ENCODE measurements around the gene PPFIA3.
"Not testable (repeated sequence)": the region's sequence is repeated elsewhere in the genome, so short reads cannot be mapped to it uniquely, and the experiment has no call there.

PPFIA3 gene

DNA sequence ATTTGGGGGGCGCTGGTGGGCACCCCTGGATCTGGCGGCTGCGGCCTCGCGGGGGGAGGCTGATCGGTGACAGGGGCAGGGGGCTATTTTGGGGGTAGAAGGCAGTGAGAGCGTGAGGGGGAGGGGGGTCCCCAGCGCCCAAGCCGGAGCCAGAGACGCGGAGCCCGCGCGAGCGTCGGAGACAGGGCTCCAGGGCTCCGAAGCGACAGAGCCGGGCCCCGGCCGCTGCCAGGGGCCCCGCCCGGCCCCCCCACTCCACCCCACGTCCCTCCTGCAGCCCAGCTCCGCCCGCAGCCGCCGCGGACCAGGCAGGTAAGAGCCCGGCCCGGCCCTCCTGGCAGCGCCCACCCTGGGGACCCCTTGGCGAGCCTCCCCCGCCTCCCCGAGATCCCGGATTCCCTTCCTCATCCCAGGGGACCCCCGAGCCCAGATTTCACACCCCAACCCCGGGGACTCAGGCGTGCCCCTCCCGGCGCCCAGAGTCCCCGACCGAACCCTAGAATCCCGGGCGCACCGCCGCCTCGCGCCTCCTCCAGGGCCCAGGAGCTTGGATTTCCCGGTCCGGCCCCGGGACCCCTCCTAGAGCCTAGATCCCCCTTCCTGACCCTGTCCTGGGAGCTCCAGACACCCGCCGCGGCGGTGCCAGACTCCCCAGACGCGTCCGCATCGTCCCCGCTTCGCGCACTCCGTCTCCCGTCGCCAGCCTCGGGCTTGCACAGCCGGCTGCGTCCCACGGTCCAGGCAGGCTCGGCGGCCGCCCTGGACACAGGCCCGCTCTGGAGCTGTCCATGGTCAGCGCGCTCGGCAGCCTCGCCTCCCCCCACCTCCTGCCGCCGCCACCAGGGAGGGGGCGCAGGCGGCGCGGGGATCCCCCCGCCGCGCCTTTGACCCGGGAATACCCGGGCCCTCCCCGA is at the start of gene PPFIA3:
TSS of gene PPFIA3 (plus strand) at position 134 of the 914 bp plus-strand sequence. CDS start 8,330 bp downstream, outside the sequence.
- DNase-seq = no peak

DNA sequence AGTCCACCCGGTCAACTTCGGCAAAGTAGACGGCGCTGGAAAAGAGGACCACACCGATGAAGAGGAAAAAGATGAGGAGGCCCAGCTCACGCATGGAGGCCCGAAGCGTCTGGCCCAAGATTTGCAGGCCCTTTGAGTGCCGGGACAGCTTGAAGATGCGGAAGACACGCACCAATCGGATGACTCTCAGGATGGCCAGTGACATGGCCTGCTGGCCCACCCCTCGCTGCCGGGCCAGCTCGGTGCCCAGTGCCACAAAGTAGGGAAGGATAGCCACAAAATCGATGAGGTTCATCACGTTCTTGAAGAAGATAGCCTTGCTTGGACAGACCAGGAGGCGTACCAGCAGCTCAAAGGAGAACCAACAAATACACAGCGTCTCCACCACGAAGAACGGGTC is 48.9 kb upstream of the PPFIA3 start:
- no peak for DNase-seq

DNA sequence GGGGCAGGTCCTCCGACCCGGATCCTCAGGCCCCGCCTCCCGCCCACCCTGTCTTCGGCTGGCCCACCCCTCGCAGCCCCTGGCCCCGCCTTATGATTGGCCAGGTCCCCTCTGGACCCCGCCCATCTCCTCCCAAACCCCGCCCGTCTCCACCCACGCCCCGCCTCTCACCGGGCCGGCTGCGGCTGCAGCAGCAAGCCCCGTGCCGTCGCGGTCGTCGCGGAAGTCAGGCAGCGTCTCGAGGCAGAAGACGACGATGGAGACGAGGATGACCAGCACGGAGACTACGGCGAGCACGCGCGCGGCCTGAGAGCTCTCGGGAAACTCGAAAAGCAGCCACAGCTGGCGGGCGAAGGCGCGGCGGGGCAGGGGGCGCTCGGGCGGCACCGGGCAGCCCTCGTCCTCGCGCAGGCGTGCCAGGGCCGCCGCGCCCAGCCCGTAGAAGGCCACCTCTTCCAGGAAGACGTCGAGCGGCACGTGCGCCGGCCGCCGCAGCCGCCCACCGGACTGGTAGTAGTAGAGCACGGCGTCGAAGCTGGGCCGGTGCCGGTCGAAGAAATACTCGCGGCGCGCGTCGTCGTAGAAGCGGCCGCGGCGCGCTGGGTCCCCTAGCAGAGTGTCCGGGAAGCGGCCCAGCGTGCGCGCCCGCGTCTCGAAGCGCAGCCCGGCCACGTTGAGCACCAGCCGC is 47.3 kb upstream of the PPFIA3 start:
- peak; percentile 11 for DNase-seq

DNA sequence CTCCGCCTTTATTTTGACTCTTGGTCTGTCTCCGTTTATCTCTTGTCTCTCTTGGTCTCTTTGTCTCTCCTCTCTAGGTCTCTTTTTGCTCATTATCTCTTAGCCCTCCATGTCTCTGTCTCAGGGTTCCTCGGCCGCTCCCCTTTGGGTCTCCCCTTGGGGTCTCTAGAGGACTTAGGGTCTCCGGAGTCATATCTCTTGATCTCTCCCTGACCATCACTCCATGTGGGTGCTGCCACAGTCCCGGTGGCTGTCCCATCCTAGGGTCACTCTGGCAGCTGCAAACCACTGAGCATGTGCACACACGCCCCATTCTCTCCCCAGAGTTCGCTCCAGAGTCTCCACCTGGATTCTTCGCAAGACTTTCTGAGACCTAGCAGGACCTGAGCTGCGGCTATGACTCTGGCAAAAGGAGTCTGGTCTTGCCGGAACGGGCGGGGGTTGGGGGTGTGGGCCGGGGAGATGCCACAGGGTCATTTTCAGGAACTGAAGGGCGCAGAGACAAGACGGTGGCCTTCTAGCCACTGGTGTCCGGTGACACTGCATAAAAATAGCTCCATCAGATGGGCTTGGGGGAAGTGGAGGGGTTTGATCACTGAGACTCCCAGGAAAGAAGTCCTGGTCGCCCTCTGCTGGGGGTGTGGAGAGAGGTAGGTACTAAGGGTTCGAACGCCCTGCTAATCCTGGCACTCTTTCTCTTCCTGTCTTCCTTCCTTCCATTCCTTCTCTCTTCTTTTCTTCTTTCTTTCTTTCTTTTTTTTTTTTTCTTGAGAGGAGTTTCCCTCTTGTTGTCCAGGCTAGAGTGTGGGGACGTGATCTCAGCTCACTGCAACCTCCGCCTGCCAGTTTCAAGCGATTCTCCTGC is 45.6 kb upstream of the PPFIA3 start:
- peak; percentile 20 for DNase-seq

DNA sequence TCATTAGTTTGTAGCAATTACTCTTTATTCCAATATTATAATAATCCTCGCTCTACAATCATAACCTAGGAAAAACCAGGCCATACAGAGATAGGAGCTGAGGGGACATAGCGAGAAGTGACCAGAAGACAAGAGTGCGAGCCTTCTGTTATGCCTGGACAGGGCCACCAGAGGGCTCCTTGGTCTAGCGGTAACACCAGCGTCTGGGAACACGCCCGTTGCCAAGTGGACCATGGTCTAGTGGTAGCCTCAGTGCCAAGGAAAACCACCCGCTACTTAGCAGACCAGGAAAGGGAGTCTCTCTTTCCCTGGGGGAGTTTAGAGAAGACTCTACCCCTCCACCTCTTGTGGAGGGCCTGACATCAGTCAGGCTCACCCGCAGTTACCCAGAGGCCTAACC is 44.5 kb upstream of the PPFIA3 start:
- not testable (repeated sequence) for DNase-seq

DNA sequence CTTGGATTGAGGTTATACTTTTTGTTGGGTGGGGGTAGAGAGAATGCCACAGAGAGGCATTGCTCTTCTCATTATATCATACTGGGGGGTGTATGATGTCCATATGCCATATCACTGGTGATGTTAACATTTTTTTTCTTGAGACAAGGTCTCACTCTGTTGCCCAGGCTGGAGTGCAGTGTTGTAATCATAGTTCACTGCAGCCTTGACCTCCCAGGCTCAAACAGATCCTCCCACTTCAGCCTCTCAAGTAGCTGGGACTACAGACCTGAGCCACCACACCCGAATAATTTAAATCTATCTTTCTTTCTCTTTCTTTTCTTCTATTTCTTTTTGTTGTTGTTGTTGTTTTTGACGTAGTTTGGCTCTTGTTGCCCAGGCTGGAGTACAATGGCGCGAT is 39.0 kb upstream of the PPFIA3 start:
- no peak for DNase-seq

DNA sequence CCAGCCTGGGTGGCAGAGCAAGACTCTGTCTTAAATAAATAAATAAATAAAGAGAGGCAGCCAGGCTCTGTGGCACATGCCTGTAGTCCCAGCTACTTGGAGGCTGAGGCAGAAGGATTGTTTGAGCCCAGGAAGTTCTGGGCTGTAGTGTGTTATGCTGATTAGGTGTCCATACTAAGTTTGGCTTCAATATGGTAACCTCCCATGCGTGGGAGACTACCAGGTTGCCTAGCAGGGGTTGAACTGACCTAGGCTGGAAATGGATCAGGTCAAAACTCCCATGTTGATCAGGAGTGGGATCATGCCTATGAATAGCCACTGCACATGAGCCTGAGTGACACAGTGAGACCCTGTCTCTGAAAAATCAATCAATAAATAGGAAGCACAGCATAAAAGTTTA is 38.1 kb upstream of the PPFIA3 start:
- DNase-seq = no peak

DNA sequence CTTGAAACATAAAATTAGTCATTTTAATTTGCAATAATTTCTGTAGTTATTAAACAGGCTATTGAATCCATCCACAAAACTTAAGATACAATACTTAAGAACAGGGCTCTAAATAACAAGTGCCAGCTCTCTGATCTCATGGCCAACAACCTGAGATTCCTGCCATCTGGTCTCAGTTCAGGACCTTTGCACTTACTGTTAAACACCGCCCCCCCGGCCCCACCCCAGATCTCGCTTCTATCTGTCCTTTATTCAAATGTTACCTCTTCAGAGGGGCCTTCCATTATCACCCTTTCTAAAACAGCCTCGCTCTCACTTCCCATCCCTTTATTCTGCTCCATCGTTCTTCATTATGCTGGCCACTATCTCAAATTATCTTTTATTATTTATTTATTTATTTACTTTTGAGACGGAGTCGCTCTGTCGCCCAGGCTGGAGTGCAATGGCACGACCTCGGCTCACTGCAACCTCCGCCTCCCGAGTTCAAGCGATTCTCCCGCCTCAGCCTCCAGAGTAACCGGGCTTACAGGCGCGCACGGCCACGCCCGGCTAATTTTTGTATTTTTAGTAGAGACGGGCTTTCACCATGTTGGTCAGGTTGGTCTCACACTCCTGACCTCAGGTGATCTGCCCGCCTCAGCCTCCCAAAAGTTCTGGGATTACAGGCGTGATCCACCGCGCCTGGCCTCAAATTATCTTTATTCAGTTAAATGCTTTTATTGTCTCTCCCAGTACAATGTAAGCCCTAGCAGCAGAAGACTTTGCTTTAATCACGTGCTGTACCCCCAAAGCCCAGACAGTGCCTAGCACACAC is 34.9 kb upstream of the PPFIA3 start:
- DNase-seq = no peak

DNA sequence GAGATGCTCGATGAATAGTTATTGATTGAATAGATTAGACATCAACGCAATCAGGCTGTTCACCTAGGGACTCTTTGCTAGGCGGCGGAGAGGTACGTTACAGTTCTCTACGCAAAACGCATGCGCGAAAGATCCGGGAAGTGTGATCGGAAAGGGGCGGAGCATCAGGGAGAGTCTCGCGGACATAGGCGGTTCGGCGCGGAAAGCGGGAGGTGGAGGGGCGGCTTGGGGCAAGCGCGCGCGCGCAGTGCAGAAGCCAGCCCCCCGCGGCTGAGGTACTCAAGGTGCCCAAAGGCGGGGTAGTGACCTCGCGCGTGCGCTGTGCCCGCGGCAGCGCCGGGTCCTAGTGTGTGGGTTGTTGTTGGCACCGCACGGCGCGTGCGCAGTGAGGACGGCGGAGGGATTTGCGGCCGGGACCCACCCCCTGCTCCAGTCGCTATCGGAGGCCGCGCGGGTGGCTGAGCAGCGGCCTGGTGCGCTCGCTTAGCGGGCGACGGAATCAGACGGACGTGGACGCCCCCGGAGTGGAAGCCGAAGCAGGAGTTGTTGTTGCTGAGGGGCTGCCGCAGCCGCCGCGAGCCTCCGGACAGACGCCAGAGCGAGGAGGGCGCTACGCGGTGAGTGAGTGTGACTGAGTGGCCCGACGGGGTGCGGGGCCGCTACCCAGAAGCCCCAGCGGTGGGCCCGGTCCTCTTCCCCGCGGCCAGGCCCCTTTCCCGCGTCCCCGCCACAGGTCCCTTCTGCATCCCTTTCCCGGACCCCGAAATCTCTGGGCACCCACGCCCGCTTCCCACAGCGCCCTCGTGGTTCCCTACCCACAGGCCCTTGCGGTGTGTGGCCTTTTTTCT is 34.1 kb upstream of the PPFIA3 start, which contains the start of gene SNRNP70:
TSS of gene SNRNP70 (plus strand) at position 432 of the 848 bp plus-strand sequence. CDS start 964 bp downstream, outside the sequence.
- DNase-seq = peak; percentile 99

DNA sequence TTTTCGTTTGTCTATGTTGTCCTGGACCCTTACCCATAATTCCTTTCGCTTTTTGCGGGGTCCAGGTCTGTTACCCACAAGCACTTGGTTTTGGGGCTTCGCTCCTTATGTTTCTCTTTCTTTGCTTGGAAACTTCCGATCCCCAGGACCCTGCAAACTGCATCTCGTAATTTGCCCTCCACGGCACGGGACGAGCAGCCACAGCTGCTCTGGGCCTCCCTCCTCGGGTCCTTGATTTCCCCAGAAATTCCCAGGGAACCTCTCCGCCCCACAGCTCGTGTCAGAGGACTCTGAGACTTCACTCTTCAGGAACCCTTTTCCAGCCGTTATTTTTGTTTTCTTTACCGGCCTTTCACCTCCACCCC is 33.5 kb upstream of the PPFIA3 start:
- no peak for DNase-seq

DNA sequence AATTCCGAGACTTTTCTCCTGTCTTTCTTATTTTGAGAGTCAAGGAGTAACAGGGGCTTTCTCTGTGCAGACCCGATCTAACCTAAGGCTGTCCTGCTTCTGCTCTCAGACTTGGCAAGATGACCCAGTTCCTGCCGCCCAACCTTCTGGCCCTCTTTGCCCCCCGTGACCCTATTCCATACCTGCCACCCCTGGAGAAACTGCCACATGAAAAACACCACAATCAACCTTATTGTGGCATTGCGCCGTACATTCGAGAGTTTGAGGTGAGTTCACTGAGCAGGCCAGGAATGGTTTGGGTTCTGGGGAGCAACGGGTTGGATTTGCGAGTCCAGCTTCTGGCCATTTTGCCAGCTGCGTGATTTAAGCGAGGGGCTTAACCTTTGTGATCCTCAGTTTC is 33.0 kb upstream of the PPFIA3 start:
- no peak for DNase-seq

DNA sequence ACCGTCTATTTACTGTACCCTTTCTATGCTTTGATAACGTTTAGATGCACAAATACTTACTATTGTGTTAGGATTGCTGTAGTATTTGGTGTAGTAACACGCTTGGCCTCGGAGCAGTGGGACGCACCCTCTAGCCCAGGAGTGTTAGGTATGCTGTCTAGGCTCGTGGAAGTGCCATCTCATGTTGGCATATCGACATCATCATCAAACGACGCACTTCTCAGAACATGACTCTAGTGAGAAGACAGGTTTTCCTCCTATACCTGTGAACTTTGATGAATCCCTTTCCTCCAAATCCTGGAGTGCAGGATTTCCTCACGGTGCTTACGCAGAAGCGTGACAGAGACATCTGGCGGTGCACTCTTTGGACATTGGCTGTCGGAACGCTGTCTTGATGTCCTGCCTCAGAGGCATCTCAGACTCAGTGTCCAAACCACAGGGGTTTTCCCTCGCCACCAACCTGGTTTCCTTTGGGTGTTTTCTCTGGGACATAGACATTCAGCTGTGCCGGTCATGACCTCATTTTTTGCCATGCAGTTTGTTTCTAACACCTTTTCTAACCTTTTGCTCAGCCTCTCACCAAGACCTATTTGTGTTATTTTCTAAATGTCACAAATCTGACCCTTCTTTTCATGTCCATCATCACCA is 27.8 kb upstream of the PPFIA3 start:
- no peak for DNase-seq

DNA sequence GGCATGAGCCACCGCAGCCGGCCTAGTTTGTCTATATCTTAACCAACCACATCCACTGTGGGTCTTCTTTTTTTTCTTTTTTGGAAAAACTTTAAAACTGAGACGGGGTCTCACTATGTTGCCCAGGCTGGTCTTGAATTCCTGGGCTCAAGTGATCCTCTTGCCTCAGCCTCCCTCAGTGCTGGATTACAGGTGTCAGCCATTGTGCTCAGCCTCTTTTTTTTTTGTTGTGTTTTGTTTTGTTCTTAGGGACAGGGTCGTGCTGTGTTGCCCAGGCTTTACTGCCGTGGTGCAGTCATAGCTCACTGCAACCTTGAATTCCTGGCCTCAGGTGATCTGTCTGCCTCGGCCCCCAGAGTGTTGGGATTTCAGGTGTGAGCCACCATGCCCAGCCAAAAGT is 26.7 kb upstream of the PPFIA3 start:
- no peak for DNase-seq

DNA sequence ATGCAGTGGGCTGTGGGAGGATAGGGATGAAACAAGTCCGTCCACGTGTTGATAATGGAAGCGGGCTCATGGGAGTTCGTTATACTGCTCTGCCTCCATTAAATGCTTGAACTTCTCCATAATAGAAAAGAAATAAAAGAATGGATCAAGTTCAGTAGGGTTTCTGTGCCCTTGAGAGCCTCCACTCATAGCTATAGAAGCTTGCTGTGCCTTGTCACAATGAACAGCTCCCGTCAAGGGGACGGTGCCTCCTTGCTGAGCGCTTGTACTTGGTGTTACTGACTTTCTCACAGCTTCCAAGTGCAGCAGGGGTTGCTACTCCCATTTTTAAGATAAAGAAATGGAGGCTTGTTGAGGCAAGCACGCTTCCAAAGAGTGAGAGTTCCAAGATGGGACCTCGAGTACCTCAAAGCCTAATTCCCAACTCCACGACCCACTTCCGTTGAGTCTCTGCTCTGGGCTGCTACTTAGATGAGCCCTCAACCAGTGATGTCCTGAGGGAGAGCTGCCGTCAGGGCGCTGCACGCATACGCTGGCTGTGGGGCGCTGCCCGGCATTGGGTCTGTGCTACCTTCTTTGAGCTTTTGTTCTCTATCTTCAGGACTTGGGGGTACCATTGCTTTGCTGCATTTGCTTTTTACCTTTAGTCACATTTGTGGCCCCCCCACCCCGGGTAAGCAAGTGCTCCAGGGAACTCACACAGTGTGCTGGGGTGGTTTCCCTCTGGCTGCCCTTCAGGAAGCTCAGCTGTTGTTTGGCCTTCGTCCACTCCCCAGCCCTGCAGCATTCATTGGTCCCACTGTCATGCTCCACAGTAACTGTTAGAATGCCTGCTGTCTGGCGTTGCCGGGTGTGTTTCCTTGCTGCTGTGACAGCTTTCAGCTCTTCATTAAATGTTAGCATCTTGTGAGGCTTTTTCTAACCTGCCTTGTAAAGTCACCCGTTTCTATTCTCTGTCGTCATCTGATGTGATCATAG is 24.6 kb upstream of the PPFIA3 start:
- no peak for DNase-seq

DNA sequence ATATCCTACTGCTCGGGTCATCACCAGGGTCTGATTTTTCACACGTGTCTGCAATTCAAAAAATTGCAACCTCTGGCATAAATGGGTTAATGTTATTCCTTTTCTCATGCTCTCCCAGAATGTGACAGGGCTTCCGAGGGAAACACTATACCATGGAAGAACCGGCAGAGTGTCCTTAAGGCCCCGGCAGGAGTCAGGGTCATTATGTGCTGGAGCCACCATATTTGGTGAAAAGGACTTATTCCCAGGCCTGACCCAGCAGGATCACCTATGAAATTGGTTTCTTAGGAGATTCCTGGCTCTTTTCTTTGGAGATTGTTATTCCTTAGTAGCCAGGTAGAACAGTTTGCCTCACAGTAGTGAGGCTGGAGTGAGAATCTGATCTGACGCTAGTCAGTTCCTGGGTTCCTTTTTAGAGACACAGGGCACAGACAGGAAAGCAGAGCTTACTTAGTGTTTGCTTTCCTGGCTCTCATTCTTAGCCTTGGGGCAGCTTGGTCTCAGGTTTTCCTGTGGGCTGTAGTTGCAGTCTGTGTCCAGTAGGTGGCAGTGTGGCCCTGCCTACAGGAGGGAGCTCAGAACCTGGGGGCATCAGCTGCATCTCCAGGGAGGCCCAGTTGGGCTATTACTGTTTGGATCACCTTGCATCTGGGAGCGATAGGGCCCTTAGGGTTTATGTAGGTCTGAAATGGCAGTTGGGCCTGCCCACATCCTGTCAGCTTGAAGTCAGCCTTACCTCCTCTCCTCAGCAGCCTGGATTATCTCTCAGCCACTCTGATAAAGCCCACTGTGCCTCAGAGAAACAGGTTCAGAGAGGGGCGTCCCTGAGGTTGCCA is 21.7 kb upstream of the PPFIA3 start:
- peak; percentile 72 for DNase-seq

DNA sequence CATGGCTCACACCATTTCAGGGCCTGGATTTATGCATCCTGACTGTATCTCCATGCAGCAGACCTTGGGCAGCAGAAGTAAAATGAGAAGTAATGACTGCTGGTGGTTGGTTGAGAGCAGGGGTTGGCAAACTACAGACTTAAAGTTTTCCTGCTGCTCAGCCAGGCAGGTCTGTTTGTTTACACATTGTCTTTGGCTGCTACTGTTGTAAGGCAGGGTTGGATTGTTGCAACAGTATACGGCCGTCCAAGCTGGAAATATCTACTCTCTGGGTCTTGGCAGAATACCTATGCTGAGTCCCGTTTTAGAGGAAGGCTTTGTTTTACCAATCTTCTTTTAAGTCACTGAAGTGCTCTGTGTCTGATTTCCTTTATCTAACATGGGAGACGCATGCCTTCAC is 20.5 kb upstream of the PPFIA3 start:
- no peak for DNase-seq

DNA sequence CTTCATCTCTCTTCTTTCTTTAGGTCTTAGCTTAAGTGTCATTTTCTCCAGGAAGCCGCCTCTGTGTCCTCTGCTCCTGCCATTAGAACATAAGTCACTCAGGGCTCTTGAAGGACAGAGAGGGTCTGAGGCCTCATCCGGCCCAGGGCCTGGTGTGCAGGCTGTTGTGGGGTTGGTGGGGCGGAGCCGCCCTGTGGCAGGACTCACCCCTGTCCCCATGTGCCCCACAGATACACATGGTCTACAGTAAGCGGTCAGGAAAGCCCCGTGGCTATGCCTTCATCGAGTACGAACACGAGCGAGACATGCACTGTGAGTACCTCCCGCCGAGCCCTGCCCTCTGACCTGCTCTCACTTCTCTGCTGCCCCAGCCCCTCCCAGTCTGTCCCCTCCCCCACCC is 18.2 kb upstream of the PPFIA3 start:
- DNase-seq = no peak

DNA sequence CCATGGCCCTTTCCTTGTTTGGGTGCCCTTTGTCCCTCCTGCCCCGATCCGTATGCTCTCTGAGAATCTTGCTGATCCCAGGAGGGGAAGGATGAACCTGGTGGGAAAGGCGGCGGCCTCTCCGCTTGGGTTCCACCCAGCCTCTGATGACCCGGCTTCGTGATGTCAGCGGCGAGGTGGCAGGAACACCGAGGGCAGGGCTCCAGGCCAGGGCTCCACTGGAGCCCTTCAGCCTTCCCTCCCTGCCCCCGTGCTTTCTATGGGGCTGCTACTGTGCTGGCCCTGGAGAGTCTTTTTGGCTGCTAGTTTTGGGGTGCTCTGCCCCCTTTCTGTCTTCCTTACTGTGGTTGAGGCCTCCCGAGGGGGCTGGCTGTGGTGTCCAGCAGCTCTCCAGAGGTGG is 17.0 kb upstream of the PPFIA3 start:
- no peak for DNase-seq

Data from NCI-H2171 treated with DMSO at 0.1 percent for 48 hours (cell line).